GM19438 (cell line): ENCODE measurements around the gene SETD1B.

ENCODE experiments used
- ATAC-seq: cut with Tn5 transposase; IDR thresholded peaks from one replicate; pipeline ENCODE4 v1.9.1; 2021; ENCODE audit warnings: low read depth; ENCODE audit not compliant: unreplicated experiment

The SETD1B gene

DNA sequence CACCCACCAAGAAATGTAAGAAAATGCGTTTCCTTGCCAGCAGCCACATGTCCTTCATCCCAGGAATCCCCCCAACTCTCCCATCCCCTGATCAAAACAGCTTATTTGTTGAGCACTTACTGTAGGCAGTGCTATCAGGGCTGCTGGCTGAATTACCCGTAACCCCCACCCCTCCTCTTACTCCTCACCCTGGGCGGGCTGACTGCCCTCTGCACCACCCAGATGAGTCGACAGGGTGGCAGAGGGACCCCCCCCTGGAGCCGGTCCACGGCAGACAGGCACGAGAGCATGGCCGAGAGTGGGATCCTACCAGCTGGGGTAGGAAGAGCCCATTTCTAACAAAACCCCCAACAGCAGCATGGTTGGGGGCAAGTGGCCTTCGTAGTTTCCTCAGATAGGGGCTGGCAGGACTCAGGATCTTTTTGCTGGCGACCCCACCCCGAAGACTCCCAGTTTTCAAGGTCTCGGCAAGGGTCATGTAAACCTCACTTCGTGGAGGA, 9.2 kb upstream of the SETD1B start:
- no peak for ATAC-seq

DNA sequence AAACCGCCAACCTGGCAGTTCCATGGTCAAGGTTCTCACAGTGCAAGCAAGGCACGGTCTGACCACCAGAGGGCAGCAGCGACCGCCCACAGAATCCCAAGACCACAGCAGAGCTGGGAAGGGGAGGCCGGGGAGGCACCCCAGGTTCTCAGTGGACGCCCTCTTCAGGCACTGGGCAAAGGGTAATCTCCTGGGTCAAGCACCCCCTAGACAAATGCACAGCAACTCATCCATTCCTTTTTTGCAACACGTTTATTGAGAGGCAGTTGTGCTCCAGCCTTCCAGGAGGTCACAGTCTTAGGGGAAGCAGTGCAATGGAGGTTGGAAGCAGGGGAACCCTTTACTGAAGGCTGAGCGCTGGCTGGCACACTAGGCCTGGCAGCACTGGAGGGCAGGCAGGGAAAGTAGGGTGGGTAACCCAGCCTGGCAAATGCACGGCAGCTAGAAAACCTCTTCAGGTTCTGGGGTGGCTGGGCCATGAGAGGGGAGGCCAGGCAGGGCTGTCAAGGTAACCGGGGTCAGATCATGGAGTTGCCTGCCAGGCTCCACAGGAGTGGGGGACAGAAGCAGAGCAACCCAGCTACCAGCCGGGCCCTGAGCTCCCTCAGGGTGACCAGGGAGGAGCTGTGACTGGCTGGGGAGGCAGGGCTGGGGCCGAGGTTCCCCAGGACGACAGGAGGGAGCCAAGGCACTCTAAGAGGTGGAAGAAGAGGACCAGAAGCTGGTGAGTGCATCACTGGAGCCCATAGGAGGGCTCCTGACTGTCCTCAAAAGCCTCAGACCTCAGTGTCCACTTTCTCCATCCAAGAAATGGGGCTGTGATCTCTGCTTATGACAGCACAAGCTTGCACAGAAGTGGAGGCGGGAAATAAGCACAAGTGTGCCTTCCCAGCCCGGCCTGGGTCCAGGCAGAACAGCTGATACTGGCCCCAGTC, 8.5 kb upstream of the SETD1B start:
- no peak for ATAC-seq

DNA sequence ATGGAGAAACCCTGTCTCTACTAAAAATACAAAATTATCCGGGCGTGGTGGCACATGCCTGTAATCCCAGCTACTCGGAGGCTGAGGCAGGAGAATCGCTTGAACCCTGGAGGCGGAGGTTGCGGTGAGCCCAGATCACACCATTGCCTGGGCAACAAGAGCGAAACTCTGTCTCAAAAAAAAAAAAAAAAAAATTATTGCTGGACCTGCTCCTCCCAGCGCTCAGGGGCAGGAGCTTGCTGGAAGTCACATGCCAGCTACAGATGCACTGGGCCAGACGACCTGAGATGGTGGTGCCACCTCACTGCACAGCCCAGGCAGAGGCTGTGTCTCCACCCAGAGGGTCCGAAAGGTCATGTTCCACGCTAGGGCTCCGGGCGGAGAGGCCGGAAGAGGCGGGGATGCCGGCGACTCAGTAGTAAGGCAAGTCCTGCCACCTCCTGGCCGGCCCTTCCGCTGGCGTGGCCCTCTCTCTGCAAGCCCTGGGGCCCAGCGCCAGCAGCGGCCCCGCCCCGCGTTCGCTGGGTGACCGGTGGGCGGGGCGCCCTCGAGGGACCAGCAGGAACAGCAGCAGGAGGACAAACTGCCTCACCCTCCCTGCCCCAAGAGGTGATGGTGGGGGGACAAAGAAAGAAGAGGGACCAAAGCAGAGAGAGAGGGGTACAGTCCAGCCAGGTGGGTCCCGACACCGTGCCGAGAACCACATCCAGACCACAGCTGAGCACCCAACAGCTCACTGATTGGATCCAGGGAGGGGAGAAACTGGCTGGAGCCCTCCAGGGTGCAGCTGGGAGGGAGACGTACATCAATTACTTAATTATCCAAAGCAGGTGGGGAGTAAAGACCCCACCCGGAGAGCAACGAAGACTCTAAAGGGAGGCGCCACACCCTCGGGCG, 6.7 kb upstream of the SETD1B start:
- ATAC-seq, result no peak

DNA sequence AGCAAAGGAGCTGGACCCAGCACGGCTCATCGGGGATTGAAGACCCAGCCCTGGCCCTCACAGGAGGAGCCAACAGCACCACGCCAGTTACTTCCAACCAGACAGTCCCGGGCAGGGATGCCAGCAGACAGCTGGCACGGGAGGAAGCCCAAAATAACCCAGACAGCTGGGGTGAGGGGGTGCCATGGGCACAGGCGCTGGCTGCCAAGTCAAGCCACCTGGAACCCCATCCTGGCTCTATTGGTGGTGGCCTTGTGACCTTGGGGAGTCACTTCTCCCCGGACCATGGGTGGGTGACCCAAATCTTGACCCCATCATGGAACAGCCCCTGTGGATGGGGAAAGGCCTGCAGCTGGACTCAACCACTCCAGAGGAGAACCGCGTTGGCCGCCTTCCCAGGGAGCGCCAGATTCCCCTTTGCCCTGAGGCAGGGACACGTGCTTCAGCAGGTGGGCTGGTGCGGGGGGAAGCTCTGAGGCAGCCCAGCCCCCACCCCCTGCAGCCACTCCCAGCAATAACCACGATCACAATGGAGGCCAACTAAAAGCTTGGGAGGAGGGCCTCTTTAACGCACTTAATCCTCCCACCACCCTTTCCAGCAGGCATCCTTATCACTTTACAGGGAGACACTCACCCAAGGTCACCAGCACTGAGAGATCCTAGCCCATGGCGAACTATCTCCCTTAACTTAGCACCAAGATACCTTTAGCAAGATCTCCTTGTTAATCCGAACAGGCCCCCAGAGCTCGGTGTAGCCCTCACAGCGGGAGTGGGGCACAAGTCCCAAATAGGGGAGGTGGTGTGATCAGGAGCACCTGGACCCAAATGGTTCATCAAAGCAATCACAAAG, 5.6 kb upstream of the SETD1B start:
- ATAC-seq, result no peak

DNA sequence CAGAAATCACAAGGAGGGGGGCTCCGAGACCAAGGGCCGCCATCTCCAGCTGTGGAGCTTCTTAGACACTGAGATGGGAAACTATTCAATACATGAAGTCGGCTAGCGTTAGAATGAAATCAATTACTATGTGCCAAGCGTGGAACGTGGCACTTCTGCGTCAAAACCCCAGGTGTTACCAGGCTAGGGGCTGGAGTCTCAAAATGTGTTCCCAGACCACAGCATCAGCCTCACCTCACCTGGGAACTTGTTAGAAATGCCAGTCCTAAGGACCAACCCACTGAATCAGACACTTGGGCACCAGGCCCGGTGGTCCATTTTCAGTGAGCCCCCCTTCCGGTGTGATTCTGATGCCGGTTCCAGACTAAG, 5.0 kb upstream of the SETD1B start:
- no peak for ATAC-seq

DNA sequence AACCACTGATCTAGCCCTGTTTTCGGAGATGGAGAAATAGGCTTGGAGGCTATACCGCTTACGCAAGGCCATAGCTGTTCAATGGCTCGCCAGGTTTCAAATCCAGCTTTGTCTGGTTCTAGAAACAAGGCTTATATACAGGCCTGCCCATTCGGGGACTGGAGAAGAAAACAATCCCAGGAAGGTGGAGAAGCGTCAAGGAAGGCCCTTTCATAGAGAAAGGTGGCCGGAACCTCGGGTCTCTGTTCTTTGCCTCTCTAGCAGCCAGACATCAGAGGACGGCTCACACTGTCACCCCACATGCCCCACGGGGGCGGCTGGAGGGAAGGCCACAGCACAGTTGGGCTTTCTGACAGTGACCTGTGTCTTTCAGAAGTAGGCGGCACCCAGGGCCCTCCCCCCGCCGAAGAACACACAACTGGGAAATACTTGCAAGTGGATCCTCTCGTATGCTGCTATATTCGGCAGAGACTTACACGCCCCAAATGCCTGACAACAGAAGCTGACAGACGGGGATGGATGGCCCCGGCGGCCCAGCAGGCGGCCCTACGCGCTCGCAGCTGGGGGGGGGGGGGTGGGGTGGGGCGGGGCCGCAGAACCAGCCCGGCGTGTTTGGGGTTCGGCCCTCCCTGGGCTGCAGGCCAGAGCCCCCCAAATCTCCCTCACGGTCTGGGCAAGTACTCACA, 4.5 kb upstream of the SETD1B start:
- no peak for ATAC-seq

DNA sequence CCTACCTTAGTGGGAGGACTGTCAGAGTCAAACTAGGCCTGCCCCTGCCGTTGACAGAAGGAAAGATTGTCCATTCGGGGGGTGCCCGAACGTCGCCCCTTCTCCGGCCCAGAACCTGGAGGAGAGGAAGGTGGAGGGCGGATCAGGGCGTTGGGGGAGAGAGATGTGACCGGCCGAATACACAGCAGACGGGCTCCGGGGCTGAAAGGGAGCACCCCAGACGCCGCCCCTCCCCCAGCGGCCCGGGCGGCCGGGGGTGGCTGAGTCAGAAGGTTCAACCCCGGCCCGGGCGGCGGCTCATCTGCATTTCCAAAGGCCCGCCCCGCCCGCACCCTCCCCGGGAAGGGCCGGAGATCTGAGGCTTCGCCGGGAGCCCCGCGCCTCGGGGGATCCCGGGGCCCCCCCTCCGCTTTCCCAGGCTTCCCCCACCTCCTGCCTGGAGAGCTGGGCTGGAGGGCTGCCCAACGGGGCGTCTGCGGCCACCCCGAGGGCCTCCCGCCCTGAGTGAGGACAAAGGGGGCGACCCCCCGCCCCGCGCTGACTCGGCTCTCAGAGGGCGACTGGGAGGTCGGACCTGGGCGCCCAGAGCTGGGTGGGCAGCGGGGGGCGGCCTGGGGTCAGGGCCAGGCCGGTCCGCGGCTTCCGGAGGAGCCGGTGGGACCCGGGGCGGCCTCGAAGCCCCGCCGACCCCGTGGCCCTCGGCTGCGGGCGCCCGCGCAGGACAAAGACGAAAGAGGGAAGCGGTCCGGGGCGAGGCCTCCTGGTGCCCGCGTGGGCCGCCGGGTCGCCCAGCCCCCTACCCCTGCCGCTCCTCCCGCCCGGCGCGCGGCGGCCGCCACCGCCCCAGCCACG, 3.7 kb upstream of the SETD1B start:
- ATAC-seq, result no peak

DNA sequence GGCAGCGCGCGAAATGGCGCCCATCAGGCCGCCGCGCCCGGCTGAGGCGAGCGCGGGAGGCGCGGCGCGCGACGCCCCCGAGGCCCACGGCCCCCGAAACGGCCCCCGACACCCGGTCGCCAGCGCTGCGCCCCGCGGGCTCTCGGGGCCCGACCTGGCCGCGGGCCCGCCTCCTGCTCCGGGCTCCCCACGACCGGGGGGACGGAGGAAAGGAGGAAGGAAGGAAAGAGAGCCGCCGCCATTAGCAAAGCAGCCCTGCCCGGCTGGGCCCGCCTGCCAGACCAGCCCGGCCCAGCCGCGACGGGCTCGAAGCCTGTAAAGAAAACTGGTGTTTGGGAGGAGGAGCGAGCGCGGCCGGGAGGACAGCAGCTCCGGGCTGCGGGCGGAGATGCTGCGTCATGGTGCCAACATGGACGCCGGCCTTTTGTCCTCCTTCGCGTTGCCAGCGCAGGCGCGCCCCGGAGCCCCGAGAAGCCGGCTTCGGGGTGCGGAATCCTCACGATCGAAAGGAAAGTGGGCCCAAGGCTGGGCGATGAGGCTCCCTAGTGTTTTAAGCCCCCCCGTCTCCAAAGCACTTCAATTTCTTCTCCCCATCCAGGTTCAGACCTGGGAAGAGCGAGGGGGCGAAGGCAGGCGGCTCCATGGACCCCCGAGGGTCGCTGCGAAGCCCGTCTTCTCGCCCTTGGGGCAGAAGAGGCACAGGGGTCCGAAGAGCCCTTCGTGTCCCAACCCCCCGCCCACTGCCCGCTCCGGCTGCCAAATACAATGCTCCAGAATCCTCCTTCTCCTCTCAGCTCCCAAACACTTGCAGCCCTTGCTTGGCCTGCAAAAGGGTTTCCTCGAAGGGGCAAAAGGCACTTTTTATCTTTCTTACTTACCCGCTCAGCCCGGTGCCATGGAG, 2.9 kb upstream of the SETD1B start:
- ATAC-seq, result no peak

DNA sequence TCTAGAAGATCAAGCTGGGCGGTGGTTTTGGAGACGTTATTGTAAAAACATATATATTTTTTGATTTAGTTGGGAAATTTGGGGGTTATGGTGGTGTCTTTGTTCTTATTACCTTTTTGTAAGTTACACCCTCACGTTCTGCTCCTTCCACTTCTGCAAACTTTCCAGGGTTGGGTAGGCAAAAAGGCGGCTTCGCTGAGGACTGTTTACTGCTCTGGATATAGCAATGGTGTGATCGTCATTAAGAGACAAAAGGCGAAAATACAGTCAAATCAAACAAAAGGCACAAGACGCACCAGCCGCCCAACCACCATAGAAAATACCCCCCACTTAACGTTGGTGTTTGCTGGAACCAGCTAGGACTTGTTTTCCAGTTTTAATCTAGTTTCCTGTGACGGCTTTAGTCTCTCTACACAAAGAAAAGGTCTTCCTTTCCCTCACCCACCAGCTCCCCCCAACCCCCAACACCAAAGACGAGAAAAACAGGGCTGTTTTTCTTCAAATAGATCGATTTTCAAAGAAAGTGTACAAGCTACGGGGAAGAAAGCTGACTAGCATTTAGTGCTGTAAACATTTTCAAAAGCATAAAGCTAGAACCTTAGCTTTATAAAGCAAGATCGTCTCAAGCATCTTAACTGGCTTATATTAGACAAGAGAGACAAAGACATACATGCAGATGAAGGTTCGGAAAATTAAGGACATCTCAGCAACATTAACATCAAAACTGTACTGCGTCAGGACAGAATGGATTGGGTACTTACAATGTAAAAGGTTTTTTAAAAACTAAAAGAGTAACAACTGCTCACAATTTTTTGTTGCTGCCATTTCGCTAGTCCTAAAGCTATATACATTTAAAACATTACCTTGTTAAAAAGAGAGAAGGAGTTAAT, 2.0 kb upstream of the SETD1B start:
- no peak for ATAC-seq

DNA sequence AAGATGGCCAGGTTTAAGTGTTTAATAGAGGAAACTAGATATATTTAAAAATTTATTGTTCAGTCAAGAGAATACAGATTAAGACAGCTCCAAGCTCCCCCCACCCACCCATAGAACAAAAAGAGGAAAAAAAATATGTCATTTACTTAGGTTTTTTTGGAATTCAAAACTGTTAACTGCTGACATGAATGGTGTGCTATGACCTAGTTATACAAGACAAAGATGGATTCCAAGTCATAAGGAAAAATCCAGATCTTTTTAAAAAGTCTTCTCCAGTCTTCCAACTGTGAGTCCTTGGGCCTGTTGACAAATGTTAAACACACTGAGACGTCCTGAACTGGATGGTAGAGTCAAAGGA, 1.3 kb upstream of the SETD1B start:
- no peak for ATAC-seq

DNA sequence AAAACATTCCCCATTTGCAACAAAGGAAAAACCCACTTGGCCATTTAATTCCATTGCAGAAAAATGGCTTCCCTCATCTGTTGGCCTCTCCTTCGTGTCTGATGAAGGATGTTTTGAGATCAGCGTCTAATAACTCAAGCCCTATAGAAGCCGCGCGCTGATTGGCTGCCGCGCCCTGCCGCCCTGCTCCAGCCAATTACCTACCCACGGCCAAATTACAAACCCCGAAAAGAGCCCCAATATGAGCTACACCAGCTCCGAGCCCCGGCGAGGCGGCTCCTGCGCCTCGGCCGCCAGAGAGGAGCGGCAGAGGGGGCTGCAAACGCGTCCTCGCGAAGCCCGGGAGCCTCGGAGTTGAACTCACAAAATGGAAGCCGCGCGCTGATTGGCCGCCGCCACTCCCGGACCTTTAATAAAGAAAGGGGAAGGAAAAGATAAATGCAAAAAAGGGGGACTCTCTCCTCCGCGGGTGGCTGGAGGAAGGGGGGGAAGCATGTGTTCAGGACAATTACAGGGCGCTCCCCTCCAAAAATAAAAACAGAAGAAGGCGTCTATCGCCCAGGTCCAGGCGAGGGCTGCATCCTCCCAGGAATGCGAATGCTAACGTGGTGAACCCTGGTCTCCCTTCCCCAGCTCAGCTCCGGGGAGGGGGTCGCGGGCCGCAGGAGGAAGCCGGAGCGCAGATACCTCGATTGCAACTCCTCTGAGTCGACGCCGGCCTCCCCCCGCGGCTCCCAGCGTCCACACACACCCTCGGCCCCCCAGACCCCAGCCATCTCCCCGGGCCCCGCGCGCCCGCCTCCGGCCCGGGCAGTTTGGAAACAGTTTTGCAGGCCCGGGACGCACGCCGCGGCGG, 738 bp upstream of the SETD1B start:
- peak; percentile 40 for ATAC-seq

DNA sequence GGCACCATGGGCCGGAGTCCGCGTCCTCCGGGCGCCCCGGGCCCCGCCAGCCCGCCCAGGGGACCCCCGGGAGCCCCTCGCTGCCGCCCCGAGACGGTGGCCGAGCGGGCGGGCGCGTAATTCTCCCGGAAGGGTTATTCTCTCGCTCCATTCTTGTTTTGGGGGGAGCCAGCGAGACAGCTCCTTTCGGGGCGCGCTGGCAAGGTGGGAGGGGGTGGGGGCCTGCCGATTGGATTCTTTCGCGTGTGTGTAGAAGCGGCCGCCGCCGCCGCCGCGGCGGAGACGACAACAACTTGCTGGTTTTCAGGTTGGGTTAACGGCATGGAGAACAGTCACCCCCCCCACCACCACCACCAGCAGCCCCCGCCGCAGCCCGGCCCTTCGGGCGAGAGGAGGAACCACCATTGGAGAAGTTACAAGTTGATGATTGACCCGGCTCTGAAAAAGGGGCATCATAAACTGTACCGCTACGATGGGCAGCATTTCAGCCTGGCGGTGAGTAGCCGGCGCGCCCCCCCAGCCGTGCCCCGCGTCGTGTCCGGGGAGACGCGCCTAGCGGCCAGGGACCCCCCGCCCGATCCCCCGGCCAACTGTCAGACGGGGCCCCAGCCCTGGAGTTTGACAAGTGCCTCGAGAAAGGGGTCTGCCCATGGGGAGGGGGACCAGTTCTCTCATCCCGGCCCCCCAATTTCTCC, 755 bp downstream of the SETD1B start:
- ATAC-seq, result no peak

DNA sequence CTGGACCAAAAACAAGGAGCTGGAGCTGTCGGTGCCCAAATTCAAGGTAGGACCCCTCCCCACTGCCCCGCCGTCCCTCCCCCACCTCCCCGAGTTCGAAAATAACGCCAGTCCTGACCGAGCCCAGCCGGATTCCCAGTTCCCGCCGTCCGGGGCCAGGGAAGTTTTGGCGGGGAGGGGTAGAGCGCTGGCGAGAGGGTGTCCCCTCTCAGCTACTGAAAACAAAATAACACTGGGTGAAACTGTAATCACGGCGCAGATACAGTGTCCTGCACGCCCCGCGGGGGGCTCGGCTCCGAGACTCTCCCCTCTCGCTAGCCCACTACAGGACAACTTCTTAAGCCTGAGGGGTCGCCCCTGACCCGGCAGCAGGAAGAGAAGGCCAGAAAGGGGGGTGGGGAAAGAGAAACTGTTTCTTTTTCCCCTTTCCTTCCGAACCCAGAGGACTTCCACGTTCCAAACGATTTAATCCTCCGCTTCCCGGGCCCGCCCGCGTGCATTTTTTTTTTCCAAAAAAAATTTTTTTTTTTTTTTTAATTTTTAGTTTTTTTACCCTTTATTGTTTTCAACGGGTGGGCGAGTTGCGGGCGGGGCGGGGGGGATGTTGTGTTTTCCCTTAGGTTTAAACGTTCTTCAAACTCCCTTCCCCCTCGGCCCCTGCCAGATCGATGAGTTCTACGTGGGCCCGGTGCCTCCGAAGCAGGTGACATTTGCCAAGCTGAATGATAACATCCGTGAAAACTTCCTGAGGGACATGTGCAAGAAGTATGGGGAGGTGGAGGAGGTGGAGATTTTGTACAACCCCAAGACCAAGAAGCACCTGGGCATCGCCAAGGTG, 1.6 kb downstream of the SETD1B start:
- ATAC-seq, result no peak

DNA sequence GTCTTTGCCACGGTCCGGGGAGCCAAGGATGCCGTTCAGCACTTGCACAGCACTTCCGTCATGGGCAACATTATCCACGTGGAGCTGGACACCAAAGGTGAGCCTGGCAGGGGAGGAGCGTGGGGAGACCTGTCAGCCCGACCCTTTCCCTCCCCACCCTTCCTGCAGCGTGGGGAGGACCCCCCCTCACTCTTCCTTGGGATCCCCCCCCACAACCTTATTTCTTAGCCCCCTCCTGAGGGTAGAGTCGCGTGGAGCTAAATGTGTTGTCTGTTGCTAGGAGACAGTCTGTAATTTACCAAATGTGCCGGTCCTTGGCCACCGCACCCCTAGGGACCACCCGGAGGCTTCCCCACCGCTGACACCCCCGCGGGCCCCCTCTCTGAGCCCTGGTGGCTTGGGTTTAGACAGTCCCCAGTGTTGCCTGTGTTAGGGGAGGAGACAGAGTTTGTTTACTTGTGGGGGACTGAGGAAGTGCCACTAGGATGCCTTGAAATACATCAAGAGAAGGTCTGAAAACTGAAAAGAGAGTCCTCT, 2.3 kb downstream of the SETD1B start:
- ATAC-seq, result no peak
